GM20000 (cell line): Measurements from ENCODE around the gene YWHAH.

ENCODE experiments used
- DNase-seq: peaks from one replicate; pipeline ENCODE4 v3.0.0; 2012; ENCODE audit warnings: low spot score
- TF ChIP-seq, protein P1 (sequence below): IDR thresholded peaks from 2 replicates; pipeline ENCODE4 v1.5.1; 2012; ENCODE audit warnings: mild to moderate bottlenecking, control low read depth; ENCODE audit errors: extremely low read depth, missing control alignments

YWHAH gene

GRCh38 chr22:31983911-31984656 is 39.7 kb downstream of the YWHAH start:
- TF ChIP-seq, protein P1, sequence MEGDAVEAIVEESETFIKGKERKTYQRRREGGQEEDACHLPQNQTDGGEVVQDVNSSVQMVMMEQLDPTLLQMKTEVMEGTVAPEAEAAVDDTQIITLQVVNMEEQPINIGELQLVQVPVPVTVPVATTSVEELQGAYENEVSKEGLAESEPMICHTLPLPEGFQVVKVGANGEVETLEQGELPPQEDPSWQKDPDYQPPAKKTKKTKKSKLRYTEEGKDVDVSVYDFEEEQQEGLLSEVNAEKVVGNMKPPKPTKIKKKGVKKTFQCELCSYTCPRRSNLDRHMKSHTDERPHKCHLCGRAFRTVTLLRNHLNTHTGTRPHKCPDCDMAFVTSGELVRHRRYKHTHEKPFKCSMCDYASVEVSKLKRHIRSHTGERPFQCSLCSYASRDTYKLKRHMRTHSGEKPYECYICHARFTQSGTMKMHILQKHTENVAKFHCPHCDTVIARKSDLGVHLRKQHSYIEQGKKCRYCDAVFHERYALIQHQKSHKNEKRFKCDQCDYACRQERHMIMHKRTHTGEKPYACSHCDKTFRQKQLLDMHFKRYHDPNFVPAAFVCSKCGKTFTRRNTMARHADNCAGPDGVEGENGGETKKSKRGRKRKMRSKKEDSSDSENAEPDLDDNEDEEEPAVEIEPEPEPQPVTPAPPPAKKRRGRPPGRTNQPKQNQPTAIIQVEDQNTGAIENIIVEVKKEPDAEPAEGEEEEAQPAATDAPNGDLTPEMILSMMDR, result no peak

DNA sequence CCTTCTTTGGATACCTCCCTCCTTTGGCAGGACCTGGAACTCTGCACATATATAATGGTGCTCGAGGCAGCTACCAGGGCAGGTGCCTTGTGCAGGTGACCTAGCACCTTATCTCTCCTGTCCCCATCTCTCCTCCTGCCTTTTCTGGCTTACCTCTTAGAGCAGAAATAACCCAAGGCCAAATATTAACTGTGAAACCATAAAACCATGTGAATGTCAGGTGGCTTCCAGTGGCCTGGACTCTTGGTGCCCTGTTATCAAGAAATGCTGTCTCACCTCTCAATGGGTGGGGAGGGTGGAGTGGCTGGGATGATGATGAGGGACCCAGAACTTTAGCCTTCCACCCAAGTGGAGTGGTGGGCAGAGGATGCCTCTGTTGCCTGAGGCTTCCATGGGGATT is 42.9 kb downstream of the YWHAH start:
- TF ChIP-seq, protein P1, result no peak
- no peak for DNase-seq

More at GRCh38 chr22:31983911-31984656, 39.7 kb downstream of the YWHAH start:
- DNase-seq, result no peak

GRCh38 chr22:31991102-31991839 is 46.9 kb downstream of the YWHAH start:
- TF ChIP-seq, protein P1, result no peak
- no peak for DNase-seq

GRCh38 chr22:31995046-31995445 is 50.7 kb downstream of the YWHAH start:
- TF ChIP-seq, protein P1, result no peak
- DNase-seq, result no peak

DNA sequence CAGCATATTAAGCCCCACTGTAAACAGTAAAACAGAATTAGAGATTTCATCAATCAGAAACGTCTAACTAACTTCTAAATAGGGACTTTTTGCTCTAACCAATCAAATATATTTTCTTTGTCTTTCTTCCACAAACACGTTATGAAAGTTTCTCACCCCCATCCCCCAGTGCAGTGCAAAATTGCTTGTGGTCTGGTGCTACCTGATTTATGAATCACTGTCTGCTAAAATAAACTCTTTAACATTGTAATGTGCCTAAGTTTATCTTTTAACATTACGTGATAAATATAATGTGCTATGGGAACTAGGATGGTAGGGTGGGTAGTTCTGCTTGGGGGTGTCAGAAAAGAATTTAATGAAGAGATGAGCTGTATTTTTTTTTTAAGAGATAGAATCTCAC is 51.5 kb downstream of the YWHAH start:
- TF ChIP-seq, protein P1, result no peak
- DNase-seq, result no peak

- DNase-seq, result no peak
- TF ChIP-seq, protein P1, result no peak
These were observed 54.5 kb downstream of the YWHAH start for GRCh38 chr22:31998784-31999385.

DNA sequence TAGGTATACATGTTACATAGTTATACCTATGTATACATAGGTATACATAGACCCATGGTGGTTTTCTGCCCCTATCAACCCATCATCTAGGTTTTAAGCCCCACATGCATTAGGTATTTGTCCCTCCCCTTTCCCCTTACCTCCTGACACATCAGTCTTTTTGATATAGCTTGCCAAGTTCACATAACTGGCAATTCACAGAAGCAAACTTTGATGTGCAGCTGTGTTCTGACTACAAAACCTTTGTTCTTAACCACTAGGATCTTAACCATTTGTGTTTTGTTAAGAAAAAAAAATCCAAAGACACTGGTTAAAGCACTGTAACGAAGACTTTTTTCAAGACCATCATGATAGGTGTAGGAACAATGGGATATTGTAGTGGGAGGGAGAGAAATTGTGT is 55.8 kb downstream of the YWHAH start:
- TF ChIP-seq, protein P1, result no peak
- no peak for DNase-seq
